ENCODE measurements around the gene MICAL3.
"Not testable (repeated sequence)": the region's sequence is repeated elsewhere in the genome, so short reads cannot be mapped to it uniquely, and the experiment has no call there.

- TF ChIP-seq, protein P1, sequence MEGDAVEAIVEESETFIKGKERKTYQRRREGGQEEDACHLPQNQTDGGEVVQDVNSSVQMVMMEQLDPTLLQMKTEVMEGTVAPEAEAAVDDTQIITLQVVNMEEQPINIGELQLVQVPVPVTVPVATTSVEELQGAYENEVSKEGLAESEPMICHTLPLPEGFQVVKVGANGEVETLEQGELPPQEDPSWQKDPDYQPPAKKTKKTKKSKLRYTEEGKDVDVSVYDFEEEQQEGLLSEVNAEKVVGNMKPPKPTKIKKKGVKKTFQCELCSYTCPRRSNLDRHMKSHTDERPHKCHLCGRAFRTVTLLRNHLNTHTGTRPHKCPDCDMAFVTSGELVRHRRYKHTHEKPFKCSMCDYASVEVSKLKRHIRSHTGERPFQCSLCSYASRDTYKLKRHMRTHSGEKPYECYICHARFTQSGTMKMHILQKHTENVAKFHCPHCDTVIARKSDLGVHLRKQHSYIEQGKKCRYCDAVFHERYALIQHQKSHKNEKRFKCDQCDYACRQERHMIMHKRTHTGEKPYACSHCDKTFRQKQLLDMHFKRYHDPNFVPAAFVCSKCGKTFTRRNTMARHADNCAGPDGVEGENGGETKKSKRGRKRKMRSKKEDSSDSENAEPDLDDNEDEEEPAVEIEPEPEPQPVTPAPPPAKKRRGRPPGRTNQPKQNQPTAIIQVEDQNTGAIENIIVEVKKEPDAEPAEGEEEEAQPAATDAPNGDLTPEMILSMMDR (IDR thresholded peaks at IDR 0.05): not testable (repeated sequence)
- TF ChIP-seq POLR2A, POLR2AphosphoS5 (IDR thresholded peaks at IDR 0.05): not testable (repeated sequence)
Measured at GRCh38 chr22:18073927-18074326, 49.6 kb upstream of the MICAL3 start.
